HG03135 (cell line): Measurements from ENCODE around the gene IRAK2.
A peak's percentile ranks its signal among the peaks of the same experiment; 100 is the strongest.
"Not testable (repeated sequence)": the region's sequence is repeated elsewhere in the genome, so short reads cannot be mapped to it uniquely, and the experiment has no call there.

Experiments
- ATAC-seq: cut with Tn5 transposase; IDR thresholded peaks from one replicate; pipeline ENCODE4 v1.9.1; 2021; ENCODE audit warnings: mild to moderate bottlenecking, moderate library complexity; ENCODE audit not compliant: unreplicated experiment

Gene IRAK2

DNA sequence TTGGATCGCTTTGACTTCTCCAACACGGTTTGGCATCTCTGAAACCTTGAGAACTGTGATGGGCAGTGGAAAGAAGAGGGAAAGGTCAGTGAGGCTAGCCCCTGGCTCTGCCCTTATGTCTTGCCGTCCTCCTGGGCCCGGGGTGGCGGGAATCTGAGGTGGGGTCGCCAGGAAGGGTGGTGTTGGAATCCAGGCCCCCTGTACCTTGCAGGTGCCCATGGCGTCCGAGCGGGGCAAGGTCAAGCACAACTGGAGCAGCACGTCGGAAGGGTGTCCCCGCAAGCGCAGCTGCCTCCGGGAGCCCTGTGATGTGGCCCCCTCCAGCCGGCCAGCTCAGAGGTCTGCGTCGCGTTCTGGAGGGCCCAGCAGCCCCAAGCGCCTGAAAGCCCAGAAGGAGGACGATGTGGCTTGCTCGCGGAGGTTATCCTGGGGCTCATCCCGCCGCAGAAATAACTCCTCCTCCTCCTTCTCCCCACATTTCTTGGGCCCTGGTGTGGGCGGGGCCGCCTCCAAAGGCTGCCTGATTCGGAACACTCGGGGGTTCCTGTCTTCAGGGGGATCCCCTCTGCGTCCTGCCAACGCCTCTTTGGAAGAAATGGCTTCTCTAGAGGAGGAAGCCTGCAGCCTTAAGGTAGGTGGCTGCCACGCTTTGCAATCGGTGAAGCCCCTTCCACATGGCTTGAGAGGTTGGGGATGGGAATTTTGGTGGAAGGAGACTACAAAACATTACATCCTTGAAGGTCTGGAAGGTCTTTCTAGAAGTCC lies 84.4 kb downstream of the IRAK2 start:
- ATAC-seq = peak; percentile 8

DNA sequence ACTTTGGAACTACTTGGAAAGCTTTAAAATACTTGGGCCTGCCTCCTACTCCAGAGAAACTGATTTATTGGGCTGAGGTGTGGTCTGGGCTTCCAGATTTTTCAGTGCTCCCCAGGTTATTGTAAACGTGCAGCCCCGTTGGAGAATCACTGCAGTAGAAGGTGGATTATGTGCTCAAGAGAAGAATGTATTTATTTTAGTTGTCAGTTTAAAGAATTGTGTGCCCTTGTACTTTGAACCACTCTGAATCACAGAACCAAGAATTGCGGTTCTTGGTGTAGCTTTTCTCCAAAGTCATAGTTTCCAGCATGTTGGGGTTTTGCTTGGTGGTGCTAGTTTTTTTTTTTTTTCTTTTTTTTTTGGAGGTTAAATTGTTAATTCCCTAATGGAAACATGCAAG lies 85.1 kb downstream of the IRAK2 start:
- no peak for ATAC-seq

DNA sequence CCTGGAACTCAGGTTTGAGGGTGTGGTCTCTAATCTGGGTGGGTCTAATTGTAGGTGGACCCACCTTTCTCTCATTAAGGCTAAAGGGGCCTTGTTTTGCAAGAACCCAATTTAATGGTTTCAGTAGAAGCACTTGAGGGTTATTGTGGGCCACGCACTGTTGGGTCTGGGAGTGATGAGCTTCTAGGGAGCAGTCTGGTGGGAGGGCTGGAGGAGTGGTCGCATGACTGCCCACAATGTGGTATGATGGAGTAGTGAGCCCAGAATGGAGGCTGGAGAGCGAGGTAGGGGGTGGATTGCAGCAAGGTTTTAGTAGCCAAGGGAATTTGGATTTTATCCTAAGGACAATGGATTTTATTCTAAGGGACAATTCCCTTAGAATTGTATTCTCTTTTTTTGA lies 86.3 kb downstream of the IRAK2 start:
- no peak for ATAC-seq

DNA sequence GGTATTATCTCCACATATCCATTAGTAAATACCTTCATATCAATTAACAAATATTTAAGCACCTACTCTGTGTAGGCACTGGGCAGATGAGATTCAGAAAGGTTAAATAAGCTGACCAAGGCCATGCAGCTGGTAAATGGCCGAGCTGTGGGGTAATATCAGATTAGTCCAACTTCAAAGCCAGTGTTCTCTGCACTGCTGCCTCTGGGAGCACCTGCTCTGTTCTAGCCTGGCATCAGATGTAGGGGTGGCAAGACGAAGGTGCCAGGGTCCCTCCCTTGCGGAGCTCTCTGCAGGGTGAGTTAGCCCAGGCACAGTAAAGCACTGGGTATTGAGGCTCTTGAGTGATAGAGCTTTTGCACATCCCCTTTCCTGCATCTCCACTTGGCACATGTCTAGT lies 89.0 kb downstream of the IRAK2 start:
- no peak for ATAC-seq

DNA sequence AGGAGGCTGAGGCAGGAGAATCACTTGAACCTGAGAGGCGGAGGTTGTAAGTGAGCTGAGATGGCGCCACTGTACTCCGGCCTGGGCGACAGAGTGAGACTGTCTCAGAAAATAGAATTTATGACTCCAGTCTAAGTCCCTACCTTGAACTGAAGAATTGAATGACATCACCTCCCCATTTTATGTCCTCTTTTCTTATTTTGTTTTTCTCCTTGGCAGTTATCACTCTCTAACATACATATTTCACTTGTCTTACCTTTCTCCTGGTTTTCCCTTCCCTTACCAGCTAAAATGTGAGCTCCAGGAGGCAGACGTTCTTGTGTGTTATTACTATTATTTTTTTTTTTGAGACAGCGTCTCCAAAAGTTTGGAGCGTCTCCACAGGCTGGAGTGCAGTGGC lies 91.1 kb downstream of the IRAK2 start:
- no peak for ATAC-seq

DNA sequence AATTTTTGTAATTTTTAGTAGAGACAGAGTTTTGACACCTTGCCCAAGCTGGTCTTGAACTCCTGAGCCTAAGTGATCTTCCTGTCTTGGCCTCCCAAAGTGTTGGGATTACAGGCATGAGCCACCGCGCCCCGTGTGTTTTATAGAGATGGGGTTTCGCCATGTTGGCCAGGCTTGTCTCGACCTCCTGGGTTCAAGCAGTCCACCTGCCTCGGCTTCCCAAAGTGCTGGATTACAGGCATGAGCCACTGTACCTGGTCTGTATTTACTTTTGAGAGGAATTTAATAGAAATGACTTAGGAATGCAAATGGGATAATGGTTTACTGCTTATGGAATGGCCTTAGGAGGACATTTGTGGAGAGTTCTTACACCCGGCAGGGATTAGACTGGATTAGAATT lies 94.3 kb downstream of the IRAK2 start:
- no peak for ATAC-seq

DNA sequence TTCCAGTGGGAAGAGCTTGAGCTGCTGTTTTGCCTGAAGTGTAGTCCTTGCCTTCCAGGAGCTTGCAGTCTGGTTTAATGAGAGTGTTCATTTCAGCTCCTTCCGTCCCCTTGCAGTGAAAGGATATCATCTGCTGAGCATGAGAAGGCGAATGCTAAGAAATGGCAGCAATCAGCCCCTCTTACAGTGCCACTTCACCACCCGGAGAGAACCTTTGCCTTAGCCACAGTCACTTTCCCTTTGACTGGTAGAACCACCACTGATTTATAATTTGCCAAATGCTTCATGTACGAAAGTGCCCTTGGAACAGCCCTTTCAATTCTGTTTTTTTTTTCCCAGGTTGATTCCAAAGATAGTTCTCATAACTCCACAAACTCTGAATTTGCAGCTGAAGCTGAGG lies 95.1 kb downstream of the IRAK2 start:
- no peak for ATAC-seq

DNA sequence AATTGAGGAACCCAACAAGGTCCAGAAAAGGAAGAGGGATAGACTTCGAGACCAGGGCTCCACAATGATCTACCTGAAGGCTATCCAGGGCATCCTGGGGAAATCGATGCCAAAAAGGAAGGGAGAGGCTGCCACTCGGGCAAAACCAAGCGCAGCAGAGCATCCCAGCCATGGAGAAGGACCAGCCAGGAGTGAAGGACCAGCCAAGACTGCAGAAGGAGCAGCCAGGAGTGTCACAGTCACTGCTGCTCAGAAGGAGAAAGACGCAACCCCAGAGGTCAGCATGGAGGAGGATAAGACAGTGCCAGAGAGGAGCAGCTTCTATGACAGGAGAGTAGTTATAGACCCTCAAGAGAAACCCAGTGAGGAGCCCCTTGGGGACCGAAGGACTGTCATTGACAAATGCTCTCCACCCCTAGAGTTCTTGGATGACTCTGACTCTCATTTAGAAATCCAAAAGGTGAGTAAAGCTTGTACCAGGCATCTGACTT lies 95.5 kb downstream of the IRAK2 start:
- no peak for ATAC-seq

DNA sequence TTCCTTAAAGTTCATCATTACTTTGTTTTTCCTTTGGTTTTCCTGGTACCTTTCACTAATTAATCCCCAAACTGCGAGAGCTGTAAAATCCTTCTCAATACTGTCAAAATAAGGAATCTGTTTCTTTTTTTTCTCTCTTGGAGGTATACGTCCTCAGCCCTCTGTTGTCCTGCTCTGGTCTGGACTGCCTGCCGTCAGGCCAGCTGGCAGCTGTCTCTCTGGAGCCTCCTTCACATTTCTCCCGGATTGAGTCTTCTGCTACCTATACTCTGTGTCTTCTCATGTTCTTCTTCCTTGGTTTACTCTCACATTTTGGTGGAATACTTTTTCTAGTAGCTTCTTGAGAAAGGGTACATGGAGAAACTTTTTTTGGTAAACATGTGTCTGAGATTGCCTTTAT lies 97.3 kb downstream of the IRAK2 start:
- ATAC-seq = no peak

DNA sequence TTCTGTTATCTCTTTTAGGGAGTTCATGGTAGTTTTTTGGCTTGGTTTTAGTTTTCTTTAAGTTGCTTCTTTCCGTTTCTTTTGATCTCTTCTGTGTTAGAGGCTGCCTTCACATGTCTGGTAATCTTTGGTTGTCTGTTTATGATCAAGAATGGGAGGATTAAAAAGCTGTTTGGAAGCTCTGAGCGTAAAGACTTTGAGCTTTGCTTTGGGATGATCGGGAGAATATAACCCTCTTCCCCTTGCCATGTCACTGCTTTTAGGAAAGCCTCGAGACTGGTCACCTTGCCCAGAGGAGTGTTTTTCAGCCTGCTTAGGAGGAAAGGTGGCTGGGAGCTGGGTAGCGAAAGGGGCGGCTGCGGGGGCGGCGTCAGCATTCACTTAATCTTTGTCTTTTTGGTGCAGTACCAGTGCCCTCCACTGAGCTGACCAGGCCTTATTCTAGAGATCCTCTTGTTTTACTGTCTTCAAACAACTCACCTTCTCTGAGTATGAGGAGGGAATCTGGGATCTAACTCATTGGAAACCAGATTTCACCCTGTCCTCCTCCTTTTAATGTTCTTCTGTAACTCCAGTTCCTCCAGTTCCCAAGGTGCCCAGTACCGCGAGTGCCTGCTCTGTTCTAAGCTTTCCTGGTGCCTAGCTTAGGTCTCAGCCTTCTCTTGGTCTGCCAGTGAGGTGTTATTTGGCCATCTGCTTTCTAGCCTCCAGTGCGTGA lies 99.1 kb downstream of the IRAK2 start:
- ATAC-seq = no peak

DNA sequence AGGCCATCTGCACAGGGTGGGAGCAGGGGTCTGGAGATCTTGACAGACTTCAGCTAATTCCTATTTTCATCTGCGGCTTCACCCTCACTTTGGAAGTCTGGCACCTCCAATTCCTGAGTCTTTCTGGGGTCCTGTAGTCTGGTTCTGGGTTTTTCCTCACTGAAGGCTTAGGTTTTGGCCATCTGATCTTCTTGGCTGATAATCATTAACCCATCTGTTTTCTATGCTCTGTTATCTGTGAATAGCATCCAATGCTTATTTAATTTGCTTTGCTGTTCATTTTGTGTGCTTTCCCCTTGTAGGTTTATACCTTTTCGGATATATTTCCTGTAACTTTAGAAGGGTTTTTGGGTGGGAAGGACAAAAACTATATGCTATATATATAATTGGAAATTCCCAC lies 101.1 kb downstream of the IRAK2 start:
- ATAC-seq = no peak

DNA sequence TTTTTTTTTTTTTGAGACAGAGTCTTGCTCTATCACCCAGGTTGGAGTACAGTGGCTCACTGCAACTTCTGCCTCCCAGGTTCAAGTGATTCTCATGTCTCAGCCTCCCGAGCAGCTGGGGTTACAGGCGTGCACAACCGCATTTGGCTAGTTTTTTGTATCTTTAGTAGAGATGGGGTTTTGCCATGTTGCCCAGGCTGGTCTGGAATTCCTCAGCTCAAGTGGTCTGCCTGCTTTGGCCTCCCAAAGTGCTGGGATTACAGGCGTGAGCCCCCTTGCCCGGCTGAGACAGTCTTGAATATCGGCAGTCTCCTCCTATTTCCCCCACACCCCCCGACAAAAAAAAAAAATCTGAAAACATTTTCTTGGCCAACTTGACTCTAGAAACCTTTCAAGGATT lies 102.2 kb downstream of the IRAK2 start:
- not testable (repeated sequence) for ATAC-seq

DNA sequence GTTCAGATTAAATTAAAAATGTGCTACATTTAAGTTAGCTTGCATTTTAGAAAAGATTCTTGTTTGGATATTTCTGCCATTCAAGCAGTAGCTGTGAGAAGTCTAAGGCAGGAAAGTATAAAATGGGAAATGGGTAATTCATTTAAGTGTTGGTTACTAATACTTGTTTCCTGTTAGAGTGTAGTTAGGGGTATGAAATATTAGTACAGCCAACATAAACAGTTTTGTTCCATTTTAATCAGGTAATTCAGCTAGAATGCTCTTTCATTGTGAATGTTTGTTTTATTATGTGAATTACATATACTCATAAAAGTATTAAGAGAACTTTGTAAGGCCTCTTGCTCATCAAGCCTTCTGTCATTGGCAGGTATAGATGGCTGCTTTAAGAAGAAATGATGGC lies 103.4 kb downstream of the IRAK2 start:
- ATAC-seq = no peak

DNA sequence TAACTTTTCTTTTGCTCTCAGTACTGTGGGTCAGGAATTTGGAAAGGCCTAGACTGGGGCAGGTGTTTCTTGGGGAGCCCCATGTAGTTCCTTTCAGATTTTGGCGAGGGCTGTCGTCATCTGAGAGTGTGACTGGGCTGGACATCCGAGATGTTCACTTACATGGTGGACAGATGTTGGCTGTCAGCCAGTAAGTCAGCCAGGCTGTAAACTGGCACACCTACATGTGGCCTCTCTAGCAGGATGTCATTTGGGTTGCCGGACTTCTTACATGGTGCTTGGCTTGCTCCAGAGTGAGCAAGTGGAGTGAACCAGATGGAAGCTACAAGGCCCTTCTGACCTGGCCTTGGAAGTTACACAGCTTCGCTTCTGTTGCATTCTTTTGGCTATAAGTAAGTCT lies 104.2 kb downstream of the IRAK2 start:
- ATAC-seq = no peak

DNA sequence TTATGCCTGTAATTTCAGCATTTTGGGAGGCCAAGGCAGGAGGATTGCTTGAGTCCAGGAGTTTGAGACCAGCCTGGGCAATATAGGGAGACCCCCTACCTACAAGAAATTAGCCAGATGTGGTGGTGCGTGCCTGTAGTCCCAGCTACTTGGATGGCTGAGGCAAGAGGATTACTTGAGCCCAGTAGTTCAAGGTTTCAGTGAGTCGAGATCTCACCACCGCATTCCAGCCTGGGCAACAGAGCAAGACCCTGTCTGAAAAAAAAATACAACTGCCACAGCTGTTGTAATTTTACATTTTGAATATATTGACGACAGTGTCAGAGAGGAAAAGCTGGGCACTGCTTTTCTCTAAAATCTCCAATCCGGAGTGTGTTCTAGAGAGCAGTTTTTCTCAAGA lies 104.7 kb downstream of the IRAK2 start:
- no peak for ATAC-seq

DNA sequence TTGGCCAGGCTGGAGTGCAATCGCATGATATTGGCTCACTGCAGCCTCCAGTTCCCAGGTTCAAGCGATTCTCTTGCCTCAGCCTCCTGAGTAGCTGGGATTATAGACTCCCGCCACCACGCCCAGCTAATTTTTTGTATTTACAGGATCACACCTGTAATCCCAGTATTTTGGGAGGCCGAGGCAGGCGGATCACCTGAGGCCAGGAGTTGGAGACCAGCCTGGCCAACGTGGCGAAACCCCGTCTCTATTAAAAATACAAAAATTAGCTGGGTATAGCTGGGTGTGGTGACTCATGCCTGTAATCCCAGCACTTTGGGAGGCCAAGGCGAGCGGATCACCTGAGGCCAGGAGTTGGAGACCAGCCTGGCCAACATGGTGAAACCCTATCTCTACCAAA lies 107.8 kb downstream of the IRAK2 start:
- ATAC-seq = not testable (repeated sequence)

DNA sequence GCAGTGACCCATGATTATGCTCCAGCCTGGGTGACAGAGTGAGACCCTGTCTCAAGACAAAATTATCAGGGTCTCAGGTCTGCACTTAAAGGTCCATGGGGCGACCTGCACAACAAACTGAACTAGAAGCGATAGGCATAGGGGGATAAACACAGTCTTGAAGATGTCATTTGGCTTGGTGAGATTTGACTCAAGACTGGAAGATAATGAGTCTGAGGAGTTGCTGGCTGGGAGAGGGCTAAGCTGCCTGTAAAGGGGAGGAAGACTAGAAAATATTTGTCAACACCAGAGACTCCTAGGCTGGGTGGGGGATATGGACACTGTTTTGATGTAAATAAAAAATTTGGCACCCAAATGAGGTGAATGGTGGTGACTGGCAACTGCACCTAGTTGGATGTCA lies 108.3 kb downstream of the IRAK2 start:
- no peak for ATAC-seq

DNA sequence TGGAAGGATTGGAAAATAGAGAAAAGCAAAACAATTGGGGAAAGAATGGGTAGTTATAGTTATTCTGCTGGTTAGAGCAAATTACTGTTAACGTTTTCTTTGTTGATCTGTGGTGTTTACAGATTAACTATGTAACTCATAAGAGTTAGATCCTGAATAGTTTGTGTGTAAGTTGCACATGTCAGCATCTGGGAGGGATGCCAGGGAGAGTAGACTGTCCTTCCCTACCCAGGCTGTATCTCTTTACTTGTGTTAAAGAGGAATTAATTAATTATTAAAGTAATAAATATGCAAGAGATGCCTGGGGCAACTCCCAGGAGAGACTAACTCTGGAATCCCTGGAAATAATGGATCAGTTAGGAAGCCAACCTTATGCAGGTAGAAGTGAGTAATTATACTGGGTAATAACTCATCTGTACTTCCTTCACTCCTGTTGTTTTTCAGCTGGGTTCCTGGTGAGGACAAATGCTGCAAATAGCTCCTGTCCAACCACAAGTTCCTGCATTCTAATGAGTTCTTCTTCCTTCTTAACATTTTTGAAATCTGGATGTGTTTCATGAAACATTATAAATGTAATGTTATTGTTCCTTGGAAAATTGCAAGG lies 109.1 kb downstream of the IRAK2 start:
- ATAC-seq = no peak

DNA sequence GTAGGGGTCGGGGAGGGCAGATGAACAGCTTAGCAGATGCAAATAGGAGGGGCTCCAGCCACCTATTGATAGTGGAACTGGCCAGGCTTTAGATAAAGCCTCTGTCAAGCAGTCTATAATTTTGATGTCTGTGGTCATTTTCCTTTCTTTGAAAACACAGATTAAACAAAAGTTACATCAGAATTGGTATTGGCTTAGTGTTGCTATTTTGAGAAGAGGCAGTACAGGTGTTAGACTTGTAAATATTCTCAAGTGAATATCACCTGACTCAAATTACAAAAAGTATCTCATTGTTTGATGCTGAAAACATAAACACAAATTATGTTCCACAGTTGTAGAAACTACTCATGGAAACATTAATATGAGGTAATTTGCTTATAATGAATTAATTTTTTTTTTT lies 109.9 kb downstream of the IRAK2 start:
- no peak for ATAC-seq

DNA sequence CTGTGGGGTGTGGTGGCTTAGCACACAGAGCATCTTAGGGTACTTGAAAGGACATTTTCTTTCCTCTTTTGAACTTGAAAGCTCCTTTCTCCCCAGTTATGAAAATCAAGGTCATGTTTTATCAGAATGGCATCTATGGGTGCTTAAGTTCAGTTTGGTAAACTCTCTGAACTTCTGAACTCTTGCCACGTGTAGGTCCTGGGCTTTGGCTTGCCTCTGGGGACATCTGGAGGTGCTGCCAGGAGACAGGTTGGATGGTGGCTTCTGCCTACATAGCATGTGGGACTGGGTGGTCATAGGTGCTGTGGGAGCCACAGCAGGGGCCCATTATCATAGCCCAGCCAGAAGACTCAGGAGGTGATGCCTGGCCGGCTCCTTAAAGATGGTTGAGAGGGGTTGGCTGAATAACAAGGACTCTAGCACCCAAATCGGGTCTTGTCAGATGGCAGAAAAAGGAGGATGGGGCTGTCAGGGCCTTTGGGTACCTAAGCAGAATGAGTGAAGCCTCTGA lies 112.5 kb downstream of the IRAK2 start:
- no peak for ATAC-seq

DNA sequence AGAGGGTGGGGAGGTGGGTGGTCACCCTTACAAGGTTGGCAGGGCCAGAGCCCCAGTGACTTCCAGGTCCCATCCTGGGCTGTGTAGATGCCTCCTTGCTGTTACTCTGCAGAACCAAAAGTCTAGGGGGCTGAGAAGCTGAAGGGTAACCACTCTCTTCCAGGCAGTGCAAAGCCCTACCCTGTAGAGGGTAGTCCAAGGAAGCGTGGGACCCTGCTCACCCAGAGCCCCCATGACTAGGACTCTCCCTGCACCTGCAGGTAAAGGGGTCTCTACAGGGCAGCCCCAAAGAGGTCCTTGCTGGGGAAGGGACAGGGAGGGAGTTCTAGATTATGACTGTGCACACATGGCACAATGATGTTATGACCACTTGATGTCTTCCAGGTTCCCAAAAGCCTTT lies 113.8 kb downstream of the IRAK2 start:
- no peak for ATAC-seq
